ENCODE results near the gene LYSMD3.
A peak's percentile ranks its signal among the peaks of the same experiment; 100 is the strongest.

LYSMD3 gene

GRCh38 chr5:90563108-90563507 lies 33.7 kb upstream of the LYSMD3 start:
- no peak for TF ChIP-seq CTCF (IDR thresholded peaks at IDR 0.05; ENCODE audit: insufficient read depth, low read depth, low read length, missing control alignments)
- no peak overlapping the region for H3K4me3 ChIP-seq (ENCODE audit: low read depth, low read length)
- DNase-seq (ENCODE audit: low read depth) = no peak

- DNase-seq (ENCODE audit: low read depth) = no peak
- H3K4me3 ChIP-seq (ENCODE audit: low read depth, low read length) = no peak overlapping the region
- no peak for TF ChIP-seq CTCF (IDR thresholded peaks at IDR 0.05; ENCODE audit: insufficient read depth, low read depth, low read length, missing control alignments)
Measured at GRCh38 chr5:90562341-90562740, 33.0 kb upstream of the LYSMD3 start.

- no peak overlapping the region for H3K4me3 ChIP-seq (ENCODE audit: low read depth, low read length)
- DNase-seq (ENCODE audit: low read depth) = no peak
- no peak for TF ChIP-seq CTCF (IDR thresholded peaks at IDR 0.05; ENCODE audit: insufficient read depth, low read depth, low read length, missing control alignments)
Measured at GRCh38 chr5:90561766-90562165, 32.4 kb upstream of the LYSMD3 start.

- no peak overlapping the region for H3K4me3 ChIP-seq (ENCODE audit: low read depth, low read length)
- TF ChIP-seq CTCF (IDR thresholded peaks at IDR 0.05; ENCODE audit: insufficient read depth, low read depth, low read length, missing control alignments) = no peak
- DNase-seq (ENCODE audit: low read depth) = no peak
Measured at GRCh38 chr5:90560771-90561170, 31.4 kb upstream of the LYSMD3 start.

- no peak for DNase-seq (ENCODE audit: low read depth)
- peak within 1 kb of the TSS; percentile 45 for H3K4me3 ChIP-seq (ENCODE audit: low read depth, low read length)
- no peak for TF ChIP-seq CTCF (IDR thresholded peaks at IDR 0.05; ENCODE audit: insufficient read depth, low read depth, low read length, missing control alignments)
Measured at GRCh38 chr5:90558344-90559192, 29.2 kb upstream of the LYSMD3 start, which contains the start of gene ADGRV1. Gene ADGRV1, plus strand, starts transcription at chr5:90558797. Its CDS starts 99 bp downstream, at chr5:90558896.

- no peak overlapping the region for H3K4me3 ChIP-seq (ENCODE audit: low read depth, low read length)
- no peak for DNase-seq (ENCODE audit: low read depth)
- no peak for TF ChIP-seq CTCF (IDR thresholded peaks at IDR 0.05; ENCODE audit: insufficient read depth, low read depth, low read length, missing control alignments)
Measured at GRCh38 chr5:90557871-90558270, 28.5 kb upstream of the LYSMD3 start.

GRCh38 chr5:90557391-90557790 lies 28.0 kb upstream of the LYSMD3 start:
- no peak overlapping the region for H3K4me3 ChIP-seq (ENCODE audit: low read depth, low read length)
- no peak for DNase-seq (ENCODE audit: low read depth)
- no peak for TF ChIP-seq CTCF (IDR thresholded peaks at IDR 0.05; ENCODE audit: insufficient read depth, low read depth, low read length, missing control alignments)
